OCI-LY3 (cell line): ENCODE results near the gene HNF1B.

Source experiments
- H2AFZ ChIP-seq: fragments of 200-600, 300-600 bp; shearing (Covaris generic); 2 replicates; pipeline ENCODE4 v1.6.0; 2014; ENCODE audit warnings: antibody characterized with exemption, low read depth, low read length
- H3K27ac ChIP-seq: fragments of 200-600, 300-600 bp; sonication (generic); 2 replicates; pipeline ENCODE4 v1.5.1; 2014; ENCODE audit warnings: mild to moderate bottlenecking, low read length, moderate library complexity, mixed read lengths
- H3K27me3 ChIP-seq: fragments of 200-600, 300-600 bp; sonication (generic); 2 replicates; pipeline ENCODE4 v1.6.1; 2014; ENCODE audit warnings: low read depth, low read length, mixed read lengths
- H3K36me3 ChIP-seq: fragments of 200-600, 300-600 bp; sonication (generic); replicated peaks from 2 replicates; pipeline ENCODE3; 2014; ENCODE audit warnings: low read depth, low read length, mixed read lengths
- H3K4me1 ChIP-seq: fragments of 300-600, 200-600 bp; sonication (generic); 2 replicates; pipeline ENCODE4 v1.6.1; 2014; ENCODE audit warnings: low read length, mixed read lengths
- H3K4me2 ChIP-seq: fragments of 200-600, 300-600 bp; sonication (generic); 2 replicates; pipeline ENCODE4 v1.6.1; 2014; ENCODE audit warnings: low read length, mixed read lengths
- H3K4me3 ChIP-seq: fragments of 300-600, 200-600 bp; sonication (generic); 2 replicates; pipeline ENCODE4 v1.5.1; 2014; ENCODE audit warnings: antibody characterized with exemption, mild to moderate bottlenecking, low read length, moderate library complexity
- H3K79me2 ChIP-seq: fragments of 300-600, 200-600 bp; shearing (Covaris generic); 2 replicates; pipeline ENCODE4 v1.6.1; 2014; ENCODE audit warnings: mild to moderate bottlenecking, low read length, mixed read lengths
- H3K9ac ChIP-seq: fragments of 300-600, 200-600 bp; shearing (Covaris generic); 2 replicates; pipeline ENCODE4 v1.6.0; 2014; ENCODE audit warnings: mild to moderate bottlenecking, low read length, moderate library complexity
- H3K9me3 ChIP-seq: fragments of 200-600, 300-600 bp; shearing (Covaris generic); 2 replicates; pipeline ENCODE4 v1.6.1; 2014; ENCODE audit warnings: low read length, mixed read lengths; ENCODE audit not compliant: insufficient read depth
- H4K20me1 ChIP-seq: fragments of 200-600, 300-600 bp; sonication (generic); 2 replicates; pipeline ENCODE4 v1.6.1; 2016; ENCODE audit warnings: low read length, mixed read lengths; ENCODE audit not compliant: insufficient read depth
- EZH2phosphoT487 ChIP-seq: fragments of 200-600 bp; shearing (Covaris generic); IDR thresholded peaks from 2 replicates; pipeline ENCODE4 v1.6.1; 2018; ENCODE audit warnings: antibody characterized with exemption, mixed run types, low read depth
- TF ChIP-seq, protein P1 (sequence below): fragments of 200-600, 300-600 bp; sonication (generic); IDR thresholded peaks from 2 replicates; pipeline ENCODE4 v1.5.1; 2014; ENCODE audit warnings: antibody characterized with exemption, low read length, low read depth

HNF1B gene

DNA sequence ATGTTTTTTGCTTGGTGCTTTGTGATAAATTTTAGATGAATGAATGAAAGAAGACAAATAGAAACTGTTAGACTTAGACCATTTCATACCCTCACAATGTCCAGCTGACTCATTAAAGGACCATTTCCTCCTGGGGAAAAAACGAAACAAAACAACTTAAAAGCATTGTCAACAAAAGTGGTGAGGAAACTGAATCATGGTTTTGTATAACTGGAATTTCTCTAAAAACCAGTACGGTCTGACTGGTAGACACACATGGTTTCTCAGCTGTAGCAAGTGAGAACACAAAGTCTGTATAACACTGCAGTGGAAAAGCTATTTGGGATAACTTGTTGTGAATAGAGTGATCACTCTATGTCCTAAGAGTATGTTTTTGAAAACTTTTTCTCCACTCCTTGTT lies 96.3 kb downstream of the HNF1B start:
- H3K4me3 ChIP-seq: no peak overlapping the region

DNA sequence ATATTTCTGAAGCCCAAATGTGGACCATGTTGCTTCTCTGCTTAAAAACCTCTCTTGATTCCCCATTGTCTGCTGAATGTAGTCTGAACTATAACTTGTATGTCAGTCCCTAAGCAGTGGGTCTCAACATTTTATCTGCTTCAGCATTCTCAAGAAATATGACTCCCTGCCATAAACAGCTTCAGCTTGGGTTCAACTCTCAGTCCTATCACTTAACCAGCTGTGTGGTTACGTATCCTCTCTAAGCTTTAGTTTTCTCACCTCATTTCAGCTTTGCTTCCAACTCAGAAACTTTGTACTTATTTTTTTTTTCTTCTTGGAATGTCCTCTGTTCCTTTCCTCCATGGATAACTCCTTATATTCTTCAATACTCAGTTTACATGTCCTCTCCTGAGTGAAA lies 97.0 kb downstream of the HNF1B start:
- Histone ChIP-seq H4K20me1 (no peaks in the 10 kb centered on the region), H3K4me1 (peaks cover 4% of the 10 kb centered on the region; the same call in 1 of the 2 replicates), H3K4me2 (no peak overlapping the region), H3K27ac (no peak overlapping the region), H3K27me3 (peaks cover 50% of the 10 kb centered on the region), H3K79me2 (peaks cover 4% of the 10 kb centered on the region), H3K9me3 (no peaks in the 10 kb centered on the region), H3K36me3 (no peaks in the 10 kb centered on the region), H3K4me3 (no peak overlapping the region), H2AFZ (no peak overlapping the region), H3K9ac (no peak overlapping the region)
- TF ChIP-seq EZH2phosphoT487: no peak
- TF ChIP-seq, protein P1, sequence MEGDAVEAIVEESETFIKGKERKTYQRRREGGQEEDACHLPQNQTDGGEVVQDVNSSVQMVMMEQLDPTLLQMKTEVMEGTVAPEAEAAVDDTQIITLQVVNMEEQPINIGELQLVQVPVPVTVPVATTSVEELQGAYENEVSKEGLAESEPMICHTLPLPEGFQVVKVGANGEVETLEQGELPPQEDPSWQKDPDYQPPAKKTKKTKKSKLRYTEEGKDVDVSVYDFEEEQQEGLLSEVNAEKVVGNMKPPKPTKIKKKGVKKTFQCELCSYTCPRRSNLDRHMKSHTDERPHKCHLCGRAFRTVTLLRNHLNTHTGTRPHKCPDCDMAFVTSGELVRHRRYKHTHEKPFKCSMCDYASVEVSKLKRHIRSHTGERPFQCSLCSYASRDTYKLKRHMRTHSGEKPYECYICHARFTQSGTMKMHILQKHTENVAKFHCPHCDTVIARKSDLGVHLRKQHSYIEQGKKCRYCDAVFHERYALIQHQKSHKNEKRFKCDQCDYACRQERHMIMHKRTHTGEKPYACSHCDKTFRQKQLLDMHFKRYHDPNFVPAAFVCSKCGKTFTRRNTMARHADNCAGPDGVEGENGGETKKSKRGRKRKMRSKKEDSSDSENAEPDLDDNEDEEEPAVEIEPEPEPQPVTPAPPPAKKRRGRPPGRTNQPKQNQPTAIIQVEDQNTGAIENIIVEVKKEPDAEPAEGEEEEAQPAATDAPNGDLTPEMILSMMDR: no peak

More for the DNA sequence above, 96.3 kb downstream of the HNF1B start:
- no peaks in the 10 kb centered on the region for H3K79me2 ChIP-seq
- TF ChIP-seq, protein P1: no peak
- TF ChIP-seq EZH2phosphoT487: no peak
- peaks cover 4% of the 10 kb centered on the region; the same call in 1 of the 2 replicates for H3K4me1 ChIP-seq
- no peak overlapping the region for H3K4me2 ChIP-seq
- H3K9ac ChIP-seq: no peak overlapping the region
- peaks cover 50% of the 10 kb centered on the region for H3K27me3 ChIP-seq
- no peaks in the 10 kb centered on the region for H3K36me3 ChIP-seq
- H3K9me3 ChIP-seq: no peaks in the 10 kb centered on the region
- no peaks in the 10 kb centered on the region for H4K20me1 ChIP-seq
- H2AFZ ChIP-seq: no peak overlapping the region
- no peak overlapping the region for H3K27ac ChIP-seq

DNA sequence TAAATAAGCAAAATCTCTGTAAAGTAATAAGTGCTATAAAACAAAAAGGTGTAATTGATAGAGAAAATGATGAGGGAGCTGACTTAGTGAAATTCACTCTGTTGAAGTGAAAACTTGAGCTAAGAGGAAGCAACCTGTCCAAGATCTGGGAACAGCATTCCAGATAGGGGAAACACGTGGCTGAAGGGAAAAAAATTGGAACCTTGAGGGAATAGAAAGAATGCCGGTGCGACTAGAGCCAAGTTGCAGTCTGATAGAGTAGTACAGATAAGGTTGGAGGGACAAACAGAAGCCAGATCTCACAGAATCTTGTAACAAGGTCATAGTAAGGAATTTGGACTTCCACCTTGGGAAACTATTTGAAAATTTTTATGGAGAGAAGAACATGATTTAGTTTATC lies 101.0 kb downstream of the HNF1B start:
- TF ChIP-seq EZH2phosphoT487: no peak
- TF ChIP-seq, protein P1: no peak
- Histone ChIP-seq H2AFZ (peak overlapping the region; percentile 92), H3K4me3 (peak overlapping the region; percentile 97), H3K9ac (peak overlapping the region; percentile 89), H3K9me3 (no peaks in the 10 kb centered on the region), H3K36me3 (peaks cover 10% of the 10 kb centered on the region), H3K27me3 (peaks cover 39% of the 10 kb centered on the region), H3K27ac (no peak overlapping the region), H3K79me2 (peaks cover 37% of the 10 kb centered on the region), H3K4me2 (peak overlapping the region; percentile 76), H3K4me1 (peaks cover 10% of the 10 kb centered on the region), H4K20me1 (no peaks in the 10 kb centered on the region)

DNA sequence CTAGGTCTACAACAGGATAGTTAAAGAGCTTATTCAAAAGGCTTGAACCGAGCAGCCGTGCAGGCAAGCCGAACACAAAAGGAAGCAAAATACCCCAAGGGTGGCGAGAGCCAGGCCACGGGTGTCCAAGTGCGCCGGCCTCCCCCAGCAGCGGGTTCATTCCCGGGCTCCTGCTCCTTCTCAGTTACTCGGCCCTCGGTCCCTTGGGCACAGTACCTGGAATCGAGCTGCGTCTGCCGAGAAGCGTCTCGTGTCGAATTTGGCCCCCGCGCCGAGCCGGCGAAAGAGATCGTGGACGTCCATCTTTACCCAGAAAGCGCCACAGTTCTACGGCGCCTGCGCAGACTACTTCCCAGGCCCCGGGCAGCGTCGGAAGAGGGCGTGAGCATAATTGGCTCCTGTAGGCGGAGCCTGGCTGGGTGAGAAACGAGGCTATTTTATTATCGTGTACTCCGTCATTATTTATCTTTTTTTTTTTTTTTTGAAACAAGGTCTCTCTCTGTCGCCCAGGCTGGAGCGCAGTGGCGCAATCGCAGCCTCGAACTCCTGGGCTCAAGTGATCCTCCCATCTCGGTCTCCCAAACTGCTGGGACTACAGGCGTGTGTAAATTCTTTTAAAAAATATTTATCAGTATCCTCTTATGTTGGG lies 101.6 kb downstream of the HNF1B start, which contains the start of gene DDX52:
Gene DDX52 (minus strand): TSS at position 329 of the 649 bp plus-strand sequence. CDS start 26 bp downstream, at position 303.
- peaks cover 39% of the 10 kb centered on the region for H3K79me2 ChIP-seq
- peak within 1 kb of the TSS; percentile 20 for H3K27ac ChIP-seq
- peak within 1 kb of the TSS; percentile 93 for H3K4me2 ChIP-seq
- peaks cover 10% of the 10 kb centered on the region for H3K4me1 ChIP-seq
- no peak for TF ChIP-seq EZH2phosphoT487
- TF ChIP-seq, protein P1: no peak
- H3K4me3 ChIP-seq: peak within 1 kb of the TSS; percentile 97
- H4K20me1 ChIP-seq: no peaks in the 10 kb centered on the region
- no peaks in the 10 kb centered on the region for H3K9me3 ChIP-seq
- H3K27me3 ChIP-seq: peaks cover 32% of the 10 kb centered on the region
- H3K9ac ChIP-seq: peak within 1 kb of the TSS; percentile 89
- H3K36me3 ChIP-seq: peaks cover 12% of the 10 kb centered on the region
- H2AFZ ChIP-seq: peak within 1 kb of the TSS; percentile 92
